ENCODE data around the gene TOP1.

Gene TOP1

DNA sequence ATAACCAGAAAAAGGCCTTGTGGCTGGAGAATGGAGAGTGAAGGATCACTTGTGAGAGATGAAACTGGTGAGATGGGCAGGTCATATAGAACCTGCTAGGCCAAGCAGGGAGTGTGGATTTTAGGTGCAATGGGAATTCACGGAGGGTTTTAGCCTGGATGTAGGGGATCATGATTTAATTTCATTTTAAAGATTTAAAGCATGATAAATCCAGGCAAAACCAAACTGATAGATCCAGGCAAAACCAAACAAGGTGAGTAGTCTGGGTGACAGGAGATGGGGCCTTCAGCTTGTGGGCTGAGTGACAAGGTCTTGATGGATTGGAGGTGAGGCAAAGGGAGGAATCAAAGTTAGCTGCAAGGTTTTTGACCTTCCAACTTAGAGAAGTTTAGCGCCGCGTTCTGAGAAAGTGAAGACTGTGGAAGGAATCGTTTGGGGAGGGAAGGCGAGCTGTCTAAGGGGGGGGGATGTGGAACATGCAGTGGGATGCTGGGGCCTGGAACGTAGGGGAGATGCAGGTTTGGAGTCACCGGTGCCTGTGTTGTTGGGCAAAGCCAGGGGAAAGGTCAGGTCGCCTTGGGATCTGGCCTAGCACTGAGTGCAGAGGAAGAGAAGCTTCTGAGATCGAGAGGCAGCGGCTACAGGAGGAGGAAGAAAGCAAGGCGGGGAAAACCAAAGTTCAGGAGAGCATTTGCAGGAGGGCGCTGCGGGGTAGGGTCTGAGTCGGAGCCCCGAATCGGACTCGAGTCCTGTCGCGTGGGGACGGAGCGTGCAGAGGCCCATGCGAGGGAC lies 107.5 kb downstream of the TOP1 start:
- Histone ChIP-seq H3K4me1 (ENCODE audit: control insufficient read depth in 1 of 2, insufficient read depth in 2 of 2, low read length in 2 of 2) (peaks cover 16 to 26% of the 10 kb centered on the region in 2 experiments), H3K4me3 (ENCODE audit: low read depth, low read length) (peak overlapping the region; percentile 68), H3K14ac (ENCODE audit: low read length) (peak overlapping the region; percentile 82), H2BK120ac (ENCODE audit: insufficient read depth, low read length, poor library complexity) (peak overlapping the region; percentile 59), H3K79me1 (ENCODE audit: low read length) (peaks cover 20% of the 10 kb centered on the region), H3K9me3 (ENCODE audit: insufficient read depth, low read depth, low read length) (no peaks in the 10 kb centered on the region), H3K27ac (ENCODE audit: low read depth, low read length) (peak overlapping the region; percentile 6), H4K8ac (ENCODE audit: low read depth, low read length) (peak overlapping the region; percentile 87), H2BK12ac (ENCODE audit: low read length) (peak overlapping the region; percentile 63), H4K12ac (ENCODE audit: low read depth, low read length) (peak overlapping the region; percentile 88), H3K27me3 (ENCODE audit: insufficient read depth, low read length) (no peaks in the 10 kb centered on the region), H3K9ac (ENCODE audit: low read length) (peak overlapping the region; percentile 80), H3K36me3 (ENCODE audit: control insufficient read depth in 1 of 2, insufficient read depth in 2 of 2, low read length in 2 of 2) (peaks cover 7 to 16% of the 10 kb centered on the region in 2 experiments), H3K23ac (ENCODE audit: low read length) (no peak overlapping the region), H2AK5ac (ENCODE audit: low read length) (peak overlapping the region; percentile 15), H2BK5ac (ENCODE audit: low read depth, low read length, poor library complexity) (peak overlapping the region; percentile 22), H3K18ac (ENCODE audit: low read length) (peak overlapping the region; percentile 42), H2AFZ (ENCODE audit: insufficient read depth, low read length, poor library complexity) (peak overlapping the region; percentile 48), H3K4ac (ENCODE audit: low read depth, low read length) (peak overlapping the region; percentile 53), H3K79me2 (ENCODE audit: control insufficient read depth, insufficient read depth, low read length, poor library complexity) (peaks cover 41% of the 10 kb centered on the region), H4K91ac (ENCODE audit: low read depth, low read length) (peak overlapping the region; percentile 80), H3K4me2 (ENCODE audit: low read length) (peak overlapping the region; percentile 88)
- no peak for DNase-seq
- no CpG with 5 or more reads among the region's 23 CpGs for WGBS (ENCODE audit: extremely low coverage, insufficient coverage, insufficient read length)

DNA sequence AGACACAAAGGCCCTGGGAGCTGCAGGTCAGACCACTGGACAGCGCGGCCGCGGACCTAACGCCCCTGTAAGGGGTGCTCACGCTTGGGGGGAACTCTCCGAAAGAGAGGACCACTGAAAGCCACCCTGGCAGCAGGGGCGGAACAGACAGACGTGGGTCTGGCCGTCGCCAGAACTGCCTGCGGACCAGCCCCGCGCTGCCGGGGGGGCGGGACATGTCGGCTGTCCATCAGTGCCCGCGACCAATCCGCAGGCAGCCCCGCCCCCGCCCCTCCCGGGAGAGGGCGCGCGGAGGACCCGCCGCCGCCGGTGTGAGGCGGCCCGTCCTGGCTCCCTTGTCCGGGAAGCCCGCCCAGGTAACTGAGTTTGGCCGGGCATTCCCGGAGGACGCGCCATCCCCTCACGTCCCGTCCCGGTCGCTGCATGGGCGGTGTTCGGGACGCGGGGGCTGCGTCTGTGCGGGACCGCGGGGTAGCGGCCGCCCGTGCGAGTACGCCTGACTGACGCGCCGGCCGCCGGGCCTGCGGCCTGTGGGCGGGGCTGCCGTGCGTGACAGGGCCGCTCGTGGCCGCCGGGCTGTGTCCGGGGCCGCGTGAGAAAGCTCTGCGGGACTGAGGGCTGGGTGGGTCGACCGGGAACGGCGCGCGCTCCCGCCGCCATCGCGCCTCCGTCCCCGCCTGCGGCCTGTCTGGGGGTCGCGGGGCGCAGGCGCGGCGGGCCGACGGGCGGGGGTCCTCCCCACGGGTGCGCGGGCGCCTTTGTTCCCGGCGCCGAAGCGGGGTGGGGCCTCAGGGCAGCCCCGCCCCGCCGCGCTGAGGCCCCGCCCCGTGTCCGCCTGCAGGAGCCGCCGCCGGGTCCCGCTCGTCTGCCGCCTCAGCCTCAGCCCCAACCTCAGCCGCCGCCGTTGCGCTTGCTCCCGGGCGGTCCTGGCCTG lies 108.3 kb downstream of the TOP1 start, which contains the start of gene PLCG1:
Gene PLCG1, plus strand, starts transcription at position 864 of the 934 bp plus-strand sequence. CDS start 99 bp downstream, outside the sequence.
- peaks cover 20% of the 10 kb centered on the region for H3K79me1 ChIP-seq (ENCODE audit: low read length)
- H3K79me2 ChIP-seq (ENCODE audit: control insufficient read depth, insufficient read depth, low read length, poor library complexity): peaks cover 46% of the 10 kb centered on the region

GRCh38 chr20:41137614-41138474 lies 109.2 kb downstream of the TOP1 start:
- Histone ChIP-seq H3K18ac (ENCODE audit: low read length) (peak overlapping the region; percentile 93), H3K79me2 (ENCODE audit: control insufficient read depth, insufficient read depth, low read length, poor library complexity) (peaks cover 47% of the 10 kb centered on the region), H3K4me1 (ENCODE audit: control insufficient read depth in 1 of 2, insufficient read depth in 2 of 2, low read length in 2 of 2) (peaks cover 17 to 31% of the 10 kb centered on the region in 2 experiments), H3K4ac (ENCODE audit: low read depth, low read length) (peak overlapping the region; percentile 94), H4K91ac (ENCODE audit: low read depth, low read length) (peak overlapping the region; percentile 98), H2BK5ac (ENCODE audit: low read depth, low read length, poor library complexity) (peak overlapping the region; percentile 97), H2AFZ (ENCODE audit: insufficient read depth, low read length, poor library complexity) (peak overlapping the region; percentile 94), H3K9me3 (ENCODE audit: insufficient read depth, low read depth, low read length) (peaks cover 2% of the 10 kb centered on the region), H2BK120ac (ENCODE audit: insufficient read depth, low read length, poor library complexity) (peak overlapping the region; percentile 95), H3K14ac (ENCODE audit: low read length) (peak overlapping the region; percentile 97), H3K27ac (ENCODE audit: low read depth, low read length) (peak overlapping the region; percentile 96), H4K12ac (ENCODE audit: low read depth, low read length) (peak overlapping the region; percentile 91), H2BK12ac (ENCODE audit: low read length) (no peak overlapping the region), H3K79me1 (ENCODE audit: low read length) (peaks cover 20% of the 10 kb centered on the region), H3K4me3 (ENCODE audit: low read depth, low read length) (peak overlapping the region; percentile 99), H4K8ac (ENCODE audit: low read depth, low read length) (peak overlapping the region; percentile 93), H3K36me3 (ENCODE audit: control insufficient read depth in 1 of 2, insufficient read depth in 2 of 2, low read length in 2 of 2) (peaks cover 3 to 13% of the 10 kb centered on the region in 2 experiments), H3K27me3 (ENCODE audit: insufficient read depth, low read length) (no peaks in the 10 kb centered on the region), H3K23ac (ENCODE audit: low read length) (no peak overlapping the region), H3K4me2 (ENCODE audit: low read length) (peak overlapping the region; percentile 78), H3K9ac (ENCODE audit: low read length) (peak overlapping the region; percentile 94), H2AK5ac (ENCODE audit: low read length) (peak overlapping the region; percentile 48)
- WGBS (ENCODE audit: extremely low coverage, insufficient coverage, insufficient read length): no CpG with 5 or more reads among the region's 66 CpGs
- no peak for DNase-seq

More for the DNA sequence above, 108.3 kb downstream of the TOP1 start, which contains the start of gene PLCG1:
- Histone ChIP-seq H3K4ac (ENCODE audit: low read depth, low read length) (peak within 1 kb of the TSS; percentile 94), H3K4me2 (ENCODE audit: low read length) (peak within 1 kb of the TSS; percentile 88), H2BK12ac (ENCODE audit: low read length) (peak within 1 kb of the TSS; percentile 63), H2BK120ac (ENCODE audit: insufficient read depth, low read length, poor library complexity) (peak within 1 kb of the TSS; percentile 95), H2AFZ (ENCODE audit: insufficient read depth, low read length, poor library complexity) (peak within 1 kb of the TSS; percentile 98), H2BK5ac (ENCODE audit: low read depth, low read length, poor library complexity) (peak within 1 kb of the TSS; percentile 97), H3K4me3 (ENCODE audit: low read depth, low read length) (peak within 1 kb of the TSS; percentile 99), H3K9me3 (ENCODE audit: insufficient read depth, low read depth, low read length) (no peaks in the 10 kb centered on the region), H3K4me1 (ENCODE audit: control insufficient read depth in 1 of 2, insufficient read depth in 2 of 2, low read length in 2 of 2) (peaks cover 16 to 29% of the 10 kb centered on the region in 2 experiments), H3K27ac (ENCODE audit: low read depth, low read length) (peak within 1 kb of the TSS; percentile 98), H4K8ac (ENCODE audit: low read depth, low read length) (peak within 1 kb of the TSS; percentile 99), H2AK5ac (ENCODE audit: low read length) (peak within 1 kb of the TSS; percentile 66), H3K23ac (ENCODE audit: low read length) (no peak within 1 kb of the TSS), H4K91ac (ENCODE audit: low read depth, low read length) (peak within 1 kb of the TSS; percentile 99), H3K18ac (ENCODE audit: low read length) (peak within 1 kb of the TSS; percentile 99), H3K36me3 (ENCODE audit: control insufficient read depth in 1 of 2, insufficient read depth in 2 of 2, low read length in 2 of 2) (peaks cover 5 to 13% of the 10 kb centered on the region in 2 experiments), H3K27me3 (ENCODE audit: insufficient read depth, low read length) (no peaks in the 10 kb centered on the region), H4K12ac (ENCODE audit: low read depth, low read length) (peak within 1 kb of the TSS; percentile 91), H3K9ac (ENCODE audit: low read length) (peak within 1 kb of the TSS; percentile 99), H3K14ac (ENCODE audit: low read length) (peak within 1 kb of the TSS; percentile 99)
- no CpG with 5 or more reads among the region's 121 CpGs for WGBS (ENCODE audit: extremely low coverage, insufficient coverage, insufficient read length)
- DNase-seq: peak; percentile 67 to 85
